NK-92 (cell line): ENCODE data around the gene SIRT5.

ENCODE experiments used
- DNase-seq: peaks from one replicate; lab custom pipeline; 2025; ENCODE audit not compliant: unreplicated experiment; lab: John Stamatoyannopoulos, UW

The SIRT5 gene

DNA sequence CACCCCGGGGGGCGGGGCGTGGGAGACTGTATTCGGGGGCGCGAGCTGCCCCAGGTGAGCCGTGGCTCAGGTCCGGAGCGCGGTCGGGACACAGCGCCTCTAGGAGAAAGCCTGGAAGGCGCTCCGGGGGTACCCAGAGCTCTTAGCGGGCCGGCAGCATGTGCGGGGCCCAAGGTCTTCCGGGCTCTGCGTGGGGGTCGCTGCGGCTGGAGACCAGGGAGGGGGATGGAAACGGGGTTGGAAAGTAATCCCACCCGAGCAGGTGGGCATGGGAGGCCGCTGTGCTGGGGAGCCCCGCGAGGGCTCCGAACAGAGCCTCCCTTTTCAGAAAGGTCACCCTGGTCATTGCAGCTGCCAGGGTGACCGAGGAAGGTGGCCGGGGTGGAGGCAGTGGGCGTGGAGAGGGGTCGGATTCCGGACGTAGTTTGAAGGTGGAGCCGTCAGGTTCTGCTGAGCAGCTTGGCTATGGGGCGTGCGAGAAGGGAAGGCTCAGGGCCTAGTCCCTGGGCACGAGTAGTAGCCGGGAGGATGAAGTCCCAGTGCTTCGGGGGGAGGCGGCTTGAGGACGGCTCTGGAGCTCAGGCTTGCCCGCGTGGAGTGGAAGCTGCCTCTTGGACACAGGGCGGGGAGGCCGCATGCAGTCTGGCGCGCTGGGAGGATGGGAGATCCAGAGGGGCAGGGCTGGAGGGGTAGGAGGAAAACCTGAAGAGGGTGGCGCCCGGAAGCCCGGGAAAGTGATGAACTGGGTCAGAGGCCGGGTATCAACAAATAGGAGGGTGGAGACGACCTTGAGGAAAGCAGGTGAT is at the start of gene SIRT5:
TSS of gene SIRT5 (plus strand) at position 31 of the 806 bp plus-strand sequence. CDS start 9,510 bp downstream, outside the sequence.
- DNase-seq: no peak

DNA sequence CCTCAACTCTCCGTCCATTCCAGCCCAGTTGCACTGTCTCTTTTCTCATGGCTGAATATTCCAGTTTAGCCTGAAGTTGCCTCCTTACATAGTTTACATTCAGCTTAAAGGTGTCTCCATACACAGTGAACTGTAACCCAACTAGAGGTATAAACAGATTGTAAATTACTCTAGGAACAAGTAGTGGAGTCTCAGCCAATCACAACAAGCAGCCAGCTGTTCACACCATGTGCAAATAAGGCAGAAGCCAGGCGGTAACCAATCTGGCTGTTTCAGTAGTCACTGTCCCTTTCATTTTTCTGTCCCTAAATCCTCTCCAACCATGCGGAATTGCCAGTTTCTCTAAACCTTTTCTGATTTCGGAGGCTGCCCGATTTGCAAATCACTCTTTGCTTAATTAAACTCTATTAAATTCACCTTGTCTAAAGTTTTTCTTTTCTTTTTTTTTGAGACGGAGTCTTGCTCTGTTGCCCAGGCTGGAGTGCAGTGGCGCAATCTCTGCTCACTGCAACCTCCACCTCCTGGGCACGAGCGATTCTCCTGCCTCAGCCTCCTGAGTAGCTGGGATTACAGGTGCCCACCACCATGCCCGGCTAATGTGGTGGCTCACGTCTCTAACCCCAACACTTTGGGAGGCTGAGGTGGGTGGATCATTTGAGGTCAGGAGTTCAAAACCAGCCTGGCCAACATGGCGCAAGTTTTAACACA is 49.4 kb upstream of the SIRT5 start:
- no peak for DNase-seq

DNA sequence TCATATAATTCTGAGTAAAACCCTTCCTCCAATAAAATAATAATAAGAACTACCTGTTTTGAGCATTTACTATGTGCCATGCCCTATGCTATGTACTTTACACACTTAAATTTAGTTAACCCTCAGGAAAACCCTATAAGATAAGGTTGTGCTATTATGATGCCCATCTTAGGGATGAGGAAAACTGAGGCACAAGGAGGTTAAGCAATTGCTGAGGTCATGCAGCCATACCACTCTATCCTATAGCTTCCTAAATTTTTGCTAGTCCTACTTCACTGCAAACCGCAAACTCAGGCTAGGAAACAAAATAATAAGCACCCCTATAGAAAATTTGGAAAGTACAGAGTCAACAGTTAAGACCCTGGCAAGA is 48.1 kb upstream of the SIRT5 start:
- DNase-seq: no peak

DNA sequence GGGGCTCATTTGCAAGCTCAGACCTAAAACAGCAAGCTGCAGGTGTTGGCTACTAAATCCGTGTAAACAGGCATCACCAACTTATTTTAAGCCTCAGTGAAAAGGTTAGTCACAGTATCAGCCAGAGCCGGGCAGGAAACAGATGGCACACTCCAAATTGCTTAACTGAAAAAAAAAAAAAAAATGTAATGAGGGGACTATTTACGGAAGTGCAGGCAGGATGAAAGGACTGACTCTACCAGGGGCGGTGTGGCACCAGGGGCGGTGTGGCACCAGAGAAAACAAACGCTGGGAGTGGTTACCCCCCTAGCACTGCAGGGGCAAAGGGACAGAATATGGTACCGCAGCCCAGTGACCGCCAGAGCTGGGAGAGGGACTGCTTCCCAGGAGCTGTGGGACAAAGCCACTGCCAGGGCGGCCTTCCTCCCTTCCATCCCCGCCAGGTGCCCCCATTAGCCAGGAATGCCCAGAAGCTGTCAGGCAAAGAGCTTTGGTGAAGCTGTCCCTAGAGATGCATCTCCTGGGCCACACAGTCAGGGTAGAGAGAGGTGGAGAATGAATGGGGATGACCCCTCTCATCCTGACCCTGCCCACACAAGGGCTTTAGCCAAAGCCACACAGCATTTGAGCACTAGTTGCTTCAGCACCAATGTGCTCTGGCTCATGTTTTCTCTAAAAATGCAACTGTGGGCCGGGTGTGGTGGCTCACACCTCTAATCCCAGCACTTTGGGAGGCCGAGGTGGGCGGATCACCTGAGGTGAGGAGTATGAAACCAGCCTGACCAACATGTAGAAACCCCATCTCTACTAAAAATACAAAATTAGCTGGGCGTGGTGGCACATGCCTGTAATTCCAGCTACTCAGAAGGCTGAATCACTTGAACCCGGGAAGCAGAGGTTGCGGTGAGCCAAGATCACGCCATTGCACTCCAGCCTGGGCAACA is 47.4 kb upstream of the SIRT5 start:
- no peak for DNase-seq

DNA sequence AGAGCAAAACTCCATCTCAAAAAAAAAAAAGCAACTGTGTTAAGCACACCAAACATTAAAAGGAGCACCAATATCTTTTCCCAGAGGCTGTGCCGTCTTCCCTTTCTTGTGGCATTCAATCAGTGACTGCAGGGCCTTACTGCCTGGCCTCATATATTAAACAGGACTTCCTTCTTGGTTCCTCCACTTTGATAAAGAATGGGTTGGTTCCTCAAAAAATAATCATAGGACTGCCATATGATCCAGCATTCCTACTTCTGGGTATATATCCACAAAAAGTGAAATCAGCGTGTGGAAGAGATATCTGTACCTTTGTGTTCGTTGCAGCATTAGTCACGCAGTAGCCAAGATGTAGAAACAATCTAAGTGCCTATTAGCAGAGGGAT is 46.7 kb upstream of the SIRT5 start:
- DNase-seq: no peak

DNA sequence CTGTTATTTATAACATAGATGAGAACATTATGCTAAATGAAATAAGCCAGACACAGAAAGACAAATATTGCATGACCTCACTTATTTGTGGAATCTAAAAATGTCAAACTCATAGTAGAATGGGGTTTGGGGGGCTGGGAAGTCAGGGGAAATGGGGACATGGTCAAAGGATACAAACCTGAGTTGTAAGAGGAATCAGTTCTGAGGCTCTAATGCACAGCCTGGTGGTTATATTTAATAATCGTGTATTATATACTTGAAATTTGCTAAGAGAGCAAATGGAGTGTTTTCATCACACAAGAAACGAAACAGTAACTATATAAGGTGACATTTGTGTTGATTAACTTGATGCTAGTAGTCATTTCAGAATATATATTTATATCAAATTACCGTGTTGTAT is 46.2 kb upstream of the SIRT5 start:
- no peak for DNase-seq

DNA sequence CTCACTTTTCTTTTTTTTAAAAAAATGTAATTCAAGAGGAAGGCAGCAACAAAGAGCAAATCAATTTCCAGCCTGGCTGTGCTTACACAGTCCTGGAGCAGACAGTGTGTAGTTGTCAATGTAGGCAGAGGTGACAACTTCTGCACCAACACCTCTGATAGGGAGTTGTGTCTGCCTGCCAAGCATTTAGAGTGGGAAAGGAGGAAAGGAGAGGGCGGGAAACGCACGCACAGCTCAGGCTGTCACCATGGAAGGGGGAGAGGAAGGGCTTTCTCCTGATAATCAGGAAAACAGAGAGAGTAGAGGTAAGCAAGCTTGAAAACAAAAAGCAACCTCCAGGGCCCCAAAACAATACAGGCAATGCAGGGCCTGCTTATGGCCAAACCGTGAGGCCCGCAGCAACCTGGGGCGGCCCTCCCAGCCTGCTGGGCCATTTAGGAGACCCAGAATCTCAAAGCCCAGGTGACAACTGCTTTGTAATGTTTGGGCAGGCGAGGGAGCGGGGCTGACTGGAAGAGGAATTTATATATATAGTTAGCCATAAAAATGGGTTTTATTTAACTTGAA is 45.5 kb upstream of the SIRT5 start:
- no peak for DNase-seq

DNA sequence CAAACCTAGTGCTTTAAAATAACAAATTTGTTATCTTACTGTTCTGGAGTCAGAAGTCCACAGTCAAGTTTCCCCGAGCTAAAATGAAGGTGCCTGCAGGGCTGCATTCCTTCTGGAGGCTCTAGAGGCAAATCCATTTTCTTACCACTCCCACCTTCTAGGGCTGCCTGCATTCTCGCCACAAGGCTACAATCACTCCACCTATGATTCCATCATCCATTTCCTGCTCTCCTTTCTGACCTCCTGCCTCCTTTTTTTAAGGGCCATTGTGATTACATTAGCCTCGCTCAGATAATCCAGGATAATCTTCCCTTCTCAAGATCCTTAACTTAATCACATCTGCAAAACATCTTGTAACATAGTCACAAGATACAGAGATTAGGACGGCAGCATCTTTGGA is 42.4 kb upstream of the SIRT5 start:
- no peak for DNase-seq

DNA sequence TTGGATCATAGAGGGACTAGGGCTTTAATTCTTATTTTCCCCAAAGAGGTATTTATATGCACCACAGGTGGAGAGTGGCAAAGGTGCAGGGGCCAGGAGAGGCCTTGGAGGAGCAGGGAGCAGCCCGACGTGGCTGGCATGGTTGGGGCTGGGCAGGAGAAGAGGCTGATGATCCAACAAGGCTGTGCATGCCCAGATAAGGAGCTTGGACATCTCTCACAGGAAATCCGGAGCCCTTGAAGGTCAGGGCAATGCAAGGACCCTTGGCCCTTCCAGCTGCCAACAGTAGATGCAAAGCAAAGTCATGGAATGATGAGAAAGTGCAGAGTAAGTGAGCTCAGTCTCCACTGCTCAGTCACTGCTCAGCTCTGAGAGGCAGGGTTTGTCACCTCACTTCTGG is 39.9 kb upstream of the SIRT5 start:
- DNase-seq: no peak

DNA sequence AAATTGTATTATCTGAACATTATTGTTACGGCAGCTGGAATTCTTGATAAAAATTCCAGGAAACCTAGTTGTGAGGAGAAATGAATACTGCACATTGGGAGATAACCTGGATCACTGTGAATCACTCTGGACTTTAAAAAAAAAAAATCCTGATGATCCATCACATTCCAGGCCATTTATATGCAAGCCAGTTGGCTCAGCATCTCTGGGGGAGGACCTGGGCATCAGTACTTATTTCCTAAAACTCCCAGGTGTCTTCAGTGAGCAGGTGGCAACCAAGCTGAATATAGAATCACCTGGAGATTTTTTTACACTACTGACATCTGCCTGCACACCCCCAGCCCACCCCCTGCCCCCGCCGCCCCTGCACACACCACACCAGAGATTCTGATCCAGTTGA is 39.1 kb upstream of the SIRT5 start:
- DNase-seq: no peak

DNA sequence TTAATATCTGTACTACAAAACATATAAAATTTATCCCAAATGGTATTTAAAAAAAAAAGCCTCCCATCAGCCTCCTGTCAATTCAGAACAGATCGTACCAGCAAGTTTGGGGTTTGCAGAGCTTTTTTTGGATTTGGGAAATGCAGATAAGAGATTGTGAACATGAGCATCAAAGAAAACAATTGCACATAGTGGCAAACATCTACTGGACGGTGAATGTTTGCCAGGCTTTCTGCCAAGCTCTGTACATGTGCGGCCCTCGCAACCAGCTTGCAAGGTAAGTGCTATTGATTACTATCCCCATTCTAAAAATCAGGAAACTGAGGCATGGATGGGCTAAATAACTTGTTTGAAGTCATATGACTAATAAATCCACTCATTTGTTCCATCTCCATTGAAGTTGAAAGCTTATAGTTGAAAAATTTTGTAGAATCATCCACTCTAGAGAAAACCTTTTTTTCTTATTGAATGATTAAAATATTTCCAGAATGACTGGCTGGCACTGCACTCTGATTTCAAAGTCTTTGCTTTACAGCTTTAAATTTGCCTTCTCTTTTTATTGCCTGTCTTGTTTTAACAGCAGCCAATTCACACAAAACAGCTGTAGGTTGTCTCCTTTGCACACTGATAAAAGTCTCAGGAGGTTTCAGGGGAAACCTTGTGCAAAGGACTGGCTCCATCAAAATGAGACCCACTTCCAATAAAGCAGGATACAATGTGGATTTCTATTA is 37.4 kb upstream of the SIRT5 start:
- no peak for DNase-seq

DNA sequence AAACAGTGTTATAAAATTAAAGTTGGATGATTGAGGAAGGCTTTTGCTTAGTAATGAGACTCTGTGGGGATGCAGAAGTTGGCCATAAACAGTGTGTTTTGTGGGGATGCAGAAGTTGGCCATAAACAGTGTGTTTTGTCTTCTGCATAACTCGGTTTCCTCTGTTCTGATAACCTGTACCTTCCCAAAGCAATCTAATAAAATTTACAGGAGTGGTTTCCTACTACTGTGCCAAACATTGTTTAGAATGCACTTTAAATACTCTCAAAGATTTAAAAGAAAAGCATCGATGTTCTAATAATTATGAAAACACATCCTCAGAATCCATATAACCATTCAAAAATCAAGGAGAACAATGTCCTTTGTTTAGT is 36.9 kb upstream of the SIRT5 start:
- DNase-seq: no peak

DNA sequence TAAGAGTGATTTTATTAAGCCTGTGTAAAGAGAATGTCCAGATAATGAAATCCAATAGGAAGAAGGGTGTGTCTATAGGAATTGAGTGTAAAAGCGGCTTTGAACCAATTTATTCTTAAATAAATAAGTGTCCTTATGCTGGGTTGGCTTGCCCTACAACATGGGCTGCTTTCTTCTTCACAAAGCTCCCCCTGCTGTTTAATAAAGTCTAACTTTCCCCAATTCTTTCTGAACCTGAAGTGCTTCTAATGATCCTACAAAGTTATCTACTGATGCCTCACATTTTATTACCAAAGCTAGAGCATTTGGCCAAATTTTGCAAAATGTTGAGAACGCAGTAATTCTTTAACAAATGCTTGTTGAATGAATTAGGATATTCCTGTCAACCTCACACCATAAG is 36.3 kb upstream of the SIRT5 start:
- DNase-seq: no peak

DNA sequence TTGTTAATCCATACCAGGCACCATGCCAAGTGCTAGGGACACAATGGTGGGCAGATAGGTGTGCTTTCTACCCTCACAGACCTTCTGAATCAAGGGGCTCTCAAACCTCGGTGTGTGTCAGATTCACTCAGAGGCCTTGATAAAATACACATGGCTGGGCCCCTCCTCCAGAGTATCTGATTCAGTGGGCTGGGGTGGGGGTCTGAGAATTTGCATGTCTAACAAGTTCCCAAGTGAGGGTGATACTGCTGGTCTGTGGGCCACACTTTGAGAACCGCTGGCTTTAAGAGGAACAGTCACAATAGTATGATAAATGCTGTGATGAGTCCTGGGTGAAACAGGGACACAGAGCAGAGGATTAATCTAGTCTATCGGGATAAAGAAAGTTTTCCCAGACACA is 35.8 kb upstream of the SIRT5 start:
- no peak for DNase-seq

DNA sequence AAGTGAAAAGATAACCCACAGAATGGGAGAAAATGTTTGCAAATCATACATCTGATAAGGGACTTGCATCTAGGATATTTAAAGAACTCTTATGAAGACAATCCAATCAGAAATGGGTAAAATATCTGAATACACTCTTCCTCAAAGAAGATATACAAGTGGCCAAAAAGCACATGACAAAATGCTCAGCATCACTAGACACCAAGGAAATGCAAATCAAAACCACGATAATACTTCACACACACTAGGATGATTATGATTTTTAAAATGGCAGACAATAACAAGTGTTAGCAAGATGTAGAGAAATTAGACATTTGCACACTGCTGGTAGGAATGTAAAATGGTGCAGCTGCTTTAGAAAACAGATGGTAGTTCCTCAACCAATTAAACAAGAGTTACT is 34.8 kb upstream of the SIRT5 start:
- no peak for DNase-seq

DNA sequence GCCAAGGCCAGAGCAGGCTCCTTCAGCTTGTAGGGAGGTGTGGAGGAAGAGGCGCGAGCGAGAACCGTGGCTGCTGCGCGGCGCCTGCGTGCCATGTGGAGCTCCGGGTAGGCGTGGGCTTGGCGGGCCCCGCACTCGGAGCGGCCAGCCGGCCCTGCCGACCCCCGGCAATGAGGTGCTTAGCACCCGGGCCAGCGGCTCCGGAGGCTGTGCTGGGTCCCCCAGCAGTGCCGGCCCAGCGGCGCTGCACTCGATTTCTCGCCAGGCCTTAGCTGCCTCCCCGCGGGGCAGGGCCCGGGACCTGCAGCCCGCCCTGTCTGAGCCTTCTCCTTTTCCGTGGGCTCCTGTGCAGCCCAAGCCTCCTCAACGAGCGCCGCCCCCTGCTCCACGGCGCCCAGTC is 32.9 kb upstream of the SIRT5 start:
- DNase-seq: no peak

DNA sequence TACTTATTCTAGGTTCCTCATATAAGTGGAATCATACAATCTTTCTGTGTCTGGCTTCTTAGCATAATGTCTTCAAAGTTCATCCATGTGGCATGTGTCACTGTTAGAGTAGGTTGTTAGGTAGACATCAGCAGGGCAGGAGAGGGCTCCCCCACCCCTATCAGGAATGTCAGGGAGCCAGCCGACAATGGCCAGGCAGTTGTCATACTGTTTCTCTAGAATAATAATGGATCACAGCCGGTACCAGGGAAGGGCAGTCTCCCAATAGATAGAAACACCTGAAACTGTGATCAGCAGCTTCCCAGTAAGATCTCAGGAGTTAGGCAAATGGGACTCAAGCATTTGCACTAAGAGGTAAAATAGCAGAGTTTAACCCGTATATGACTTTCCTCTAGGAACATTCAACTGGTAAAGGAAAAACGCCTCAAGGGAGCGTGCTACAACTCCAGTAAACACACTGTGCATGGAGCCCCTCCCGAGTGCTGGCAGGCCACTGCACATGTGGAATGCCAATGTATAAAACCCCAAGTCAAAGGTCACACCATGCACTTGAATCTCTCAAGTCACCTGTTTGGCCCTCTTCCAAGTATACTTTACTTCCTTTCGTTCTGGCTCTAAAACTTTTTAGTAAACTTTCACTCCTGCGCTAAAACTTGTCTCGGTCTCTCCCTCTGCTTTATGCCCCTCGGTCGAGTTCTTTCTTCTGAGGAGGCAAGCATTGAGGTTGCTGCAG is 29.8 kb upstream of the SIRT5 start:
- no peak for DNase-seq

DNA sequence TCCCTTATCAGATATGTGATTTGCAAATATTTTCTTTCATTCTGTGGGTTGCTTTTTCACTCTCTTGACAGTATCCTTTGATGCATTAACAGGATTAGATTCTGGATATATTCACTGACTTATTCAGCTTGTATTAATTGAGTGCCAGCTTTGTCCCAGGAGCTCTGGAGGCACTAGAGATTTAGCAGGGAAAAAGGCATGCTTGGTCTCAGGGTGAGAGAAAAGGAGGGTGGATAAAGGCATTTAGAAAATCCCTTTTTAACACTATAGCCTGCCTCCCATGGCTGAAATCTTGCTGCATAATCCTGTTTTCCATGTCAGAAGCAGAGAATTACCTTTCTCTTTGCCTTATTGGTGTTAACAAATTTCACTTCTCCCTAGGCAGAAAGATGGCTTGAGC is 28.5 kb upstream of the SIRT5 start:
- no peak for DNase-seq

DNA sequence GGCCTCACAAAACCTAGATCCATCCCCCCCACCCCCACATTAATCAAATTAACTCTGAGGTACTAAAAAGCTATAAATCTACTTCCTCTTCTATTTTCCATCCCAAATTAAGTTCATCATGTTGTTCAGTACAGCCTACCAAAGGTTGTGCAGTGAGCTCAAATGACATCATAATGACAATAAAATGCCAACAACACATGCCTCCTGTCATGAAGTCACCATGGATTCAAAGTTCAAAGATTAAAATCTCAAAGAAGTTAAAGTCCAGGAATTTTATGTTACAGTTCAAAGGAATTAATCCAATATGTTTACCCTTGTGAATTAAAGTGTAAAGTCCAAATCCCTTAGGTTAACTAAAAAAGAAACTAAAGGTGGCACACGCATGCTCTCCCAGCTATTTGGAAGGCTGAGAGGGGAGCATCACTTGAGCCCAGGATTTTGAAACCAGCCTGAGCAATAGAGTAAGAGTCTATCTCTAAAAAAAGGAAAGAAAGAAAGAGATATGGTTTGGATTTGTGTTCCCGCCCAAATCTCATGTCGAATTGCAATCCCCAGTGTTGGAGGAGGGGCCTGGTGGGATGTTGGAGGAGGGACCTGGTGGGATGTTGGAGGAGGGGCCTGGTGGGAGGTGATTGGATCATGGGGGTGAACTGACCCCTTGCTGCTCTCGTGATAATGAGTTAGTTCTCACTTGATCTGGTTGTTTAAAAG is 25.7 kb upstream of the SIRT5 start:
- DNase-seq: no peak
